Stimulated activated CD4-positive, alpha-beta T cell treated with anti-CD3 and anti-CD28 coated beads, Interleukin-2, amount 100 ng/mL, for 4 hours (primary cell): ENCODE data around the gene SLC22A14.

Source experiments
- DNase-seq: peaks from one replicate; pipeline ENCODE4 v3.0.0-alpha.2; 2020; ENCODE audit warnings: low read depth

SLC22A14 gene

DNA sequence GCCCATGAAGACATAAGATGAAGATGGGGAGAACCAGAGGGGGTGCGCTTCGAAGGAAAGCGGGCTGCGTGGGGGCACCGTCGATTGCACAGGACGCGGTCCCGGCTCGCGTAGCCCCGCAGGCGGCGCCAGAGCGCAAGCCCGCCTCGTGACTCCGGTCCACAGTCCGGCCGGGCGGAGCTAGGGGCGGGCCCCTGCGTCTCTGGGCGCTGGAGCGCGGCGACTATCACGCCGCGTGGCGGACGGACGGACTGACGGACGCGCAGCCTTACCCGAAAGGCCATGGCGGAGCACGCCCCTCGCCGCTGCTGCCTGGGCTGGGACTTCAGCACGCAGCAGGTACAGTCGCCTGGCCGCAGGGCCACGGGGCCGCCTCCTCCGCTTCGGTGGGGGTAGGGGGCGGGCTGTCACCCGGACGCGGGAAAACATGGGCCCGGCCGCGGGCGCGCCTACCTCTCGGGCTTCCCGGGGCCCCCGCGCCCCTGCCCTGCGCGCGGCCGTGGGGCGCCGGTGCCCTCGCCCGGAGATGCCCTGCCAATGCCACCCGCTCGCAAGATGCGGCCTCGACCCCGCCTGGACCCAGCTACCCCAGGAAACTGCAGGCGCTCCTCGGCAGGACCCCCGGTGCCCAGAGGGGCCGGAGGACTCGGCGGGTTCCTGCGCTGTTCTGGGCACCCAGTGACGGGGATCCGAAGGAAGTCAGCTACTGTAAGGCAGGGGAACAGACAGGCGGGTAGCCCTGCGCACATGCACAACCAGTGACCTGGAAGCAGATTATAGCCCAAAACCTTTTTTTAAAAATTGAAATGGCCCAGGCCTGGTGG, 64.7 kb downstream of the SLC22A14 start, which contains the start of gene XYLB:
Gene XYLB, plus strand, starts transcription at position 199 of the 824 bp plus-strand sequence. Its CDS starts 84 bp downstream, at position 283.
- DNase-seq: peak; percentile 60

DNA sequence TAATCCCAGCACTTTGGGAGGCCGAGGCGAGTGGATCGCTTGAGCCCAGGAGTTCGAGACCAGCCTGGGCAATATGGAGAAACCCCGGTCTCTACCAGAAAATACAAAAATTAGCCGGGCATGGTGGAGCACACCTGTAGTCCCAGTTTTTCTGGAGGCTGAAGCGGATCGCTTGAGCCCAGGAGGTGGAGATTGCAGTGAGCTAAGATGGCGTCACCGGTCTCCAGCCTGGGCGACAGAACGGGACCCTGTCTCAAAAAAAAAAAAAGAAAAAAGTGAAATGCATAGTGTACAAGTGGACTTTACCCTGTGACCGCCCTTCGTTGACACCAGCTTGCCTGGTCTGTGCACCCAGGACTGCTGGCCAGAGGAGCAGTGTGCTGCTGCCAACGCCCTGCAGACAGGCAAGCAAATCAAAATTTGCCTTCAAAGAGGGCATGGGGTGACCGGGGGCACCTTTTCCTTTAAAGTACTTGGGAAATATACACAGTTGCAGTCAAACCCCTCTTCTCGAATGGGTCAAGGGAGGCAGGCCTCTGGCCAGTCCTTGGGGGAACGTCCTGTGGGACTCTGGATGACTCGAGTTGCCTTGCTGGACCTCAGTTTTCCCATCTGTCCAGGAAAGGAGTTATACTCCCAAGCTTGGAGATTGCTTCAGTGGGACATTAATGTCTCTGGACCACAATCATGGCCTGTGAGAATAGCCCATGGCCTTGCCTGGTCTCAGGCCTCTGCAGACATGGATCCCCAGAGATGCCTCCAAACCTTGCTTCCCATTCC, 65.5 kb downstream of the SLC22A14 start:
- DNase-seq: no peak

DNA sequence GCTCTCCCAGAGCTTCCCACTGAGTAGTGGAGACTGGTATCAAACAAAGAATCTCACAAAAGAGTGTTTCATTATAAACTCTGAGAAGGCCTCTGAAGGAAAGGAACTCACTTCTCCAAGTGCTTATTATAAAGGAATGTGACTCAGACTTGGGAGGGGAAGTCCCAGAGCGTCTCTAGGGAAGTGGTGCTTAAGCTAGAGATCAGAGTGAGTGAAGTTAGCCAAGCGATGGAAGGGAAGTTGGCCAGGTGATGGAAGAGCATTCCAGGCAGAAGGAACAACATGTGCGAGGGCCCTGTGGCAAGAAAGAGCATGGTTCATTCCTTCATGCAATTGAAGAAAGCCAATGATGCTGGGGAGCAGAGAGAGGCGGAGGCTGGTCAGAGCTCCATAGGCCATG, 66.8 kb downstream of the SLC22A14 start:
- no peak for DNase-seq

DNA sequence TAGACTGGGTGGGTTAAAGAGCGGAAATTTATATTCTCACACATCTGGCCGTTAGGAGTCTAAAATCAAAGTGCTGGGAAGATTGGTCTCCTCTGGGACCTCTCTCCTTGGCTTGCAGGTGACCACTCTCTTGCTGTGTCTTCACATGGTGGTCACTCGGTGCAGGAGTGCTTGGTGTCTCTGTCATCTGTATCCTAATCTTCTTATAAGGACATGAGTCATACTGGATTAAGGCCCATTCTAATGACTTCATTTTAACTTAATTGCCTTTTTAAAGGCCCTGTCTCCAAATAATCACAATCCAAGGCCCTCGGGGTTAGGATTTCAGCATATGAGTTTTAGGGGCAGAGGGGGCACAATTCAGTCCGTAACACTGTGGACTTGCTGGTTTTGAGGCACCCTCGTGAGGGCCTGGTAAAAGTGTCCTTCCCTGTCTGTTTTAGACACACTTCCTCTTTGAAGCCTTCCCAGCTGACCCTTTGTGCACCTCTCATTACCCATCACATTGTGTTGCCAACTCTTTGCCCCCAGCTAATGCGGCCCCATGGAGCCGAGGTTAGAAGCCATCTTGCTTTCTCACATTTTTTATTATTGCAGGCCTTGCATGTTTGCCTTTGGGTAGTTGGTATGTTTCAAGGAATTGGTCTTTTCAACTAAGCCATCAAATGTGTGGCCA, 67.7 kb downstream of the SLC22A14 start:
- no peak for DNase-seq

DNA sequence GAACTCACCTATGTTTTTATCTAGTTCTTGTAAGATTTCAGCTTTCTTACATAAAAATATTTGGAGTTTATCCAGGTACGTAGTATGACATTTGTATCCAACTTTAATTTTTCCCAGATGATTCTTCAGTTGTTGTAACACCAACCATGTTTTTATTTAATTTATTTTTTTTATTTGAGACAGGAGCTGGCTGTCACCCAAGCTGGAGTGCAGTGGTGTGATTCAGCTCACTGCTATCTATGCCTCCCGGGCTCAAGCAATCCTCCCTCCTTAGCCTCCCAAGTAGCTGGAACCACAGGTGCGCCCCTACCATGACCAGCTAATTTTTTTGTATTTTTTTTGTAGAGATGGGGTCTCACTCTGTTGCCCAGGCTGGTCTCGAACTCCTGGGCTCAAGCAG, 71.1 kb downstream of the SLC22A14 start:
- no peak for DNase-seq

DNA sequence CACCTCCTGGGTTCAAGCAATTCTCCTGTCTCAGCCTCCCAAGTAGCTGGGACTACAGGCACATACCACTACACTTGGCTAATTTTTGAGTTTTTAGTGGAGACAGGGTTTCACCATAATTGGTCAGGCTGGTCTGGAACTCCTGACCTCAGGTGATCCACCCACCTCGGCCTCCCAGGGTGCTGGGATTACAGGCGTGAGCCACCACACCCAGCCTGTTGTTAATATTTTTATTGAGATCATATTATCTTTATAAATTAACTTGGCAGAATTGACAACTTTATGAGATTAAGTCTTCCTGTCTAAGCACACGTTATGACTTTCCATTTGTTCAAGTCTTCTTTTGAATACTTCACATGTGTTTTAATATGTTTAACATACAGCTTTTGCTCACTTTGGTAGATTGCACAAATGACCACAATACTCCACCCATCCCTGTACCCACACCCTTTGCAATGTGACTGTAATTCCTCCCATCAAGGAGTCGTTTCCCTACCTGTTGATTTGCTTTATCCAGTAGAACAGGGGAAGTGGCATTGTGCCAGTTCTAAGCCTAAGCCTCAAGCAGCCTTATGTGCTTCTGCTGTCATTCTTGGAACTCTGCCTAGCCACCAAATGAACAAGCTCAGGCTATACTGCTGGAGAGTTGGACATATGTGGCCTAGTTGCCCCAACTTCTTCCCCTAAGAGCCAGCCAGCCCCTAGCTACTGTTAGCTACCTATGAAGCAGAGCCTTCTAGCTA, 72.7 kb downstream of the SLC22A14 start:
- no peak for DNase-seq

DNA sequence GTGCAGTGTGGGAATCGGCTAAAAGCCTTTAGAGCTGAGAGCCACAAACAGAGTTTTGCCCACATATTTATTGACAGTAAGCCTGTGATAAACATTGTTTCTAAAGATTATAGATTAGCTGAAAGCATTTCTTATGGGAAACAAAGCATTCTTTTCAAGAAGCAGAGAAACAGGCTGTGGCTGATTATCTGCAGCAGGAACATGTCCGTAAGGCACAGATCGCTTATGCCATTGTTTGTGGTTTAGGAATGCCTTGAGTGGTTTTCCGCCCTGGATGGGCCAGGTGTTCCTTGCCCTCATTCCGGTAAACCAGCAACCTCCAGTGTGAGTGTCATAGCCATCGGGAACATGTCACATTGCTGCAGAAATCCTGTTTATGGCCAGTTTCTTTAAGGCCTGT, 76.9 kb downstream of the SLC22A14 start:
- DNase-seq: no peak

DNA sequence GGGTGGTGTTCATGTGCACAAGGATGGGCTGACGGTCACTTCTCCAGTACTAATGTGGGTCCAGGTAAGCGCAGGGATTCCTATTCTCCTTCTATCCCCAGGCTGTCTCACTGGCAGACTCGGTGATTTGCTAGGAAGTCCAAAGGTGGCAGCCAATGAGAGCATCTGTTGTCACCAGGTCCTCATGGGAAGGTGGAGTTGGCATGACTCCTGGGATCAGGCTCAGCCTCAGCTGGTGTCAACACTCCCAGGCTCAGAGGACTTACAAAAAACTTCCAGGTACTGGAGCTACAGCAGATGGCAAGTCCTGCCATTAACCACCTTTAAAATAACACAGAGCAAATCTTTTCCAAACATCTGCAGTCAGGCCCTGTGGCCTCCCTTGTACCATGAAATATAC, 78.3 kb downstream of the SLC22A14 start:
- DNase-seq: no peak

DNA sequence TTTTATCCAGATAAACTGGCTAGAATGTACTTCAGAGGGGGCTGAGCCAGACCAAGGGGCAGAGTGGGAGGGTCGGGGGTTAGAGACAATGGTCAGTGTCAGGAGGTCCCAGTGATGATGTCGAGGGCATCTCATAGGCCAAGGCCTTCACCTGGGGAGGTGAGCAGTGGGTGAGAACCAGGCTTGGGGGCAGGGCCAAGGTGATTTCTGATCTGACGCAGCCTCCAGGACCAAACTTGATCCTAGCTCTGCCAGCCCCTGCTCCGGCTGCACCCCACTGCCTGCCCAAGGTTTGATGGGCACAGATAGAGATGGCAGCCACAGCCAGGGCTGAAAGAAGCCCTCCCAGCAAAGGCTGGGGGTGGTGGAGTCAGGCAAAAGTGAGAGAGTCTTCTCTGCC, 79.4 kb downstream of the SLC22A14 start:
- no peak for DNase-seq

DNA sequence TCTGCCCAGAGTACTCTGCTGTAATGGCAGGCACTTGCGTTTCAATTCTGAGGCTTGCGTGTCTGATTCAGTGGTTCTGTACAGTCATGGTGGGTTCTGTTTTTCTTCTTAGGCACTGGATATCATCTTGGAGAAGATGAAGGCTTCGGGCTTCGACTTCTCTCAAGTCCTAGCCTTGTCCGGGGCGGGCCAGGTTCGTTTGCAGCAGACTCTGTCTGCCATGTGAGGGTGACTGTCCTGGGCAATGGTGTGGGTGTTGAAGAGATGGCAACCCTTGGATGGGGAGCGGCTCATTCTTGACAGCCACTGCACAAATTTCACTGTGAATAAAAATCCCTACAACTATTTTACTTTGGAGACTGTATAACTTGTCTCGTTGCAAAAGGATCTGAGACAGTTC, 80.7 kb downstream of the SLC22A14 start:
- DNase-seq: no peak

DNA sequence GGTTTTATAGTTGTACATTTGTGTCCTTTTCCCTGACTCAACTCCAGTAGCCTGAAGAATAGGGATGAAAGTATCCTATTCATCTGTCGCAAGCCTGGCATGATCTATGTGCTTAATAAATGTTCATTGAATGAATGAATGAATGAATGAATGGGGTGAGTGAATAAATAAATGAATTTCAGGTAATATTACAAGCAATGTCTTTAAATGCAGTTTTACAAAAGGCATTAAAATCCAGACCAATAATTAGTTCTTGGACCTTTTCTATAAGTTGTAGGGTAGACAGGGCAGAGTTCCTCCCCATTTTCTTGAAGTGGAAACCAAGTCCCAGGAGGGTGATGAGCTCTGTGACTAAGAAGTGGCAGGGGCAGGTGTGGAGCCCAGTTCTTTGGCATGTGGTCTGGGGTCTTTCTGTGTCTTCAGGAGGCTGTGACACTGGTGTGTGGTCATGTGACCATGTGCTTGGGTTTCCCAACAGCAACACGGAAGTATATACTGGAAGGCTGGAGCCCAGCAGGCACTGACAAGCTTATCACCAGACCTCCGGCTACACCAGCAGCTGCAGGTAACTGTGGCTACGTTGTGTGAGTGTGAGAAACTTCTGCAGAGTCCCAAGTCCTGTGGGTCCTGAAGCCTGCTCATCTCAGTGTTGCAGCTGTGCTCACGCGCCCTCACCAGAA, 82.8 kb downstream of the SLC22A14 start:
- DNase-seq: no peak

DNA sequence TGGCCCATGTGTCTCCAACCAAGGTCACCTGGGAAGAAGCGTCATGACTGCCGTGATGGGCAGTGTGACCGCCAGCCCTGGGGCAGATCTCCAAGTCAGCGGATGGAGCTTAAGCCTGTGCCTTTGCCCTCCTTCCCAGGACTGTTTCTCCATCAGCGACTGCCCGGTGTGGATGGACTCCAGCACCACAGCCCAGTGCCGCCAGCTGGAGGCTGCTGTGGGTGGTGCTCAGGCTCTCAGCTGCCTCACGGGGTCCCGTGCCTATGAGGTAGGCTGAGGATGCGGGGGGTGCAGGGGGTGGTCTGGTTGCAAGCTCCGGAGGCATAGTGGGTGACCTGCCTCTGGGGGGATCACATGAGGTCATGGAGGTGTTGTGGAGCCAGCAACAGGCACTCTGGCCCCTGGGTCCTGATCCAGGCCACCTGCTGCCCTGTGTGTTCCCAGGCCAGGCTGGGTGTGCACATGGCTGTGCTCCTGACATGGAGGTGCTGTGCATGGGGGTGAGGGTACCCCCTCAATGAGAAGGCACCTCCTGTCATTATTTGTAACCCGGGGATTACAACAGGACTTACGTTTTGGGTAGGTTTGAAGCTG, 83.5 kb downstream of the SLC22A14 start:
- DNase-seq: no peak

DNA sequence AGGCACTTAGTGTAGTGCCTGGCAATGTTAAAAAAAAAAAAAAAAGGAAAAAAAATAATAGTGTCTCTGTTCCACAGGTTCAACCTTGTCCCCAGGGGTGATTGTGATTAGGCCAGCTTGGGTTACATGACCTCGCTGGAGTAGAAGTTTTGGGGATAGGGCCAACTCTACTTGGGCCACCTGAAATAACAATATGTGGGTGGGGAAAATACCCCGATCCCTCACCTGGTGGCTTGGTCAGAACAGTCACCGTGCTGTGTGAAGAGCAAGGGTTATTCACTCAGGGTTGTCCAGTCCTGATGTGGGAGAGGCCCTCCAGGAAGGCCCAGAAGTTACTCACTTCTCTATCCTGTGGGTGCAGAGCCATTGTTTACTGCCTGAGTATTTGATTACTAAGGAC, 84.0 kb downstream of the SLC22A14 start:
- no peak for DNase-seq

DNA sequence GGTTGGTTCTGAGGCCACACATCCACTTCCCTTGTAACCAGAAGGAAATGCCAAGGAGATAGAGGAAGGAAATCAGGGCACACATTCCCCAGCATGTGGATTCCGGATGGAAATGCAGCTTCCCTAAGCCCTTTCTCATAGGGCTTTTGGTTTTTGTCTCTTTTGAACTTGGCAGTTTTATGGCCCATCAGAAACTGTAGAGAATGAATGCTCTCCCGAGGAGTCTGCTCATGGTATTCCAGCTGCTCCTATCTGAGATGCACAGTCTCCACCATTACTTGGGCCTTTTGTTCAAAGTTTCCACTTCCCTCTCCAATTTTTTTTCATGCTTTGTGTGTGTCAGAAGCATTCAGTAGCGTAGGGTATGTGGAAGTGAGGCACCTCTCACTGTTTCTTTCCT, 85.7 kb downstream of the SLC22A14 start:
- DNase-seq: no peak
